ENCODE results near the gene ROR1.

GRCh38 chr1:63917571-63918417 lies 144.0 kb downstream of the ROR1 start:
- TF ChIP-seq POLR2A (IDR thresholded peaks at IDR 0.05; ENCODE audit: extremely low read depth, insufficient read length) (no peak), CTCF (IDR thresholded peaks at IDR 0.05; ENCODE audit: low read depth, low read length) (peak; percentile 33), MYC (IDR thresholded peaks at IDR 0.05; ENCODE audit: low read depth, low read length) (no peak), MAX (IDR thresholded peaks at IDR 0.05; ENCODE audit: low read depth, low read length) (peak; percentile 44; the same call in 1 of the 2 replicates)
